Type B pancreatic cell (in vitro differentiated cells): ENCODE data around the gene ADAMTSL1. TPM values are rescaled to one million over a fixed set of nuclear protein-coding genes. Genes with fewer than 3 reads are reported as not detected.

ENCODE experiments used
- DNase-seq: peaks from one replicate; pipeline ENCODE4 v3.0.0; 2021; ENCODE audit warnings: mixed read lengths; ENCODE audit not compliant: unreplicated experiment; ENCODE audit errors: extremely low spot score
- H3K27ac Mint-ChIP-seq: 2 replicates; pipeline ENCODE4 v1.8.0; 2021; ENCODE audit warnings: mild to moderate bottlenecking, mixed read lengths
- H3K27me3 Mint-ChIP-seq: 2 replicates; pipeline ENCODE4 v1.8.0; 2021; ENCODE audit warnings: mixed read lengths
- H3K36me3 Mint-ChIP-seq: 2 replicates; pipeline ENCODE4 v1.8.0; 2021; ENCODE audit warnings: mixed read lengths
- H3K4me1 Mint-ChIP-seq: one replicate; pipeline ENCODE4 v1.8.0; 2021; ENCODE audit warnings: mixed read lengths; ENCODE audit not compliant: unreplicated experiment
- H3K4me3 Mint-ChIP-seq: 2 replicates; pipeline ENCODE4 v1.8.0; 2021; ENCODE audit warnings: mild to moderate bottlenecking, mixed read lengths
- H3K9me3 Mint-ChIP-seq: 2 replicates; pipeline ENCODE4 v1.8.0; 2021; ENCODE audit warnings: mixed read lengths
- CTCF ChIP-seq: fragments of 200-600 bp; sonication (generic); conservative IDR thresholded peaks from 2 replicates; pipeline ENCODE4 v1.5.0; 2021; ENCODE audit warnings: antibody characterized with exemption, mild to moderate bottlenecking
- total RNA-seq: library from RNA; stranded (reverse); gene quantifications from 2 replicates; pipeline ENCODE4 v1.2.1, GENCODE V29; 2021; ENCODE audit warnings: low replicate concordance

The ADAMTSL1 gene
- total RNA-seq, 1 donor from 2014 or later = 28.6 TPM

DNA sequence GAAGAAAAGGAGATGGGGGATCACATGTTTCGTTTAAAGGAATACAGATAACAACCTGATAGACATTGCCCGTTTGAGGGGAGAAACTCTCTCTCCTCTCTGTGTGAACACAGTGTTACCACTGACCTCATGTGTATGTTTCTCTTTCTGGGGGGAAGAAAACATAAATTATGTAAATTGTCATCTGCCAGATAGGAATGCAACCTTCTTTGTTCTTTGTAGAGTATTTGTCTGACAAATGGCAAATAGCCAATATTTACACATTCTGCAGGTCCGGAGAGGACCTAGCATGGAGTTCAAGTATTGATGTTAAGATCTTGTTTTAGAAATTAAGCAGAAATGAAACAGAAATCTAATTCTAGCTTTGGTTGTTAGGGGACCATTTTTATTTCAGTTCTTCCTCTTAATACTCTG, 282.8 kb downstream of the ADAMTSL1 start:
- H3K4me3 Mint-ChIP-seq = no peak overlapping the region
- peaks cover 6% of the 10 kb centered on the region for H3K36me3 Mint-ChIP-seq
- H3K4me1 Mint-ChIP-seq = peaks cover 25% of the 10 kb centered on the region
- no peaks in the 10 kb centered on the region for H3K9me3 Mint-ChIP-seq
- H3K27me3 Mint-ChIP-seq = no peaks in the 10 kb centered on the region
- TF ChIP-seq CTCF = no peak
- H3K27ac Mint-ChIP-seq = no peak overlapping the region
- DNase-seq = no peak

DNA sequence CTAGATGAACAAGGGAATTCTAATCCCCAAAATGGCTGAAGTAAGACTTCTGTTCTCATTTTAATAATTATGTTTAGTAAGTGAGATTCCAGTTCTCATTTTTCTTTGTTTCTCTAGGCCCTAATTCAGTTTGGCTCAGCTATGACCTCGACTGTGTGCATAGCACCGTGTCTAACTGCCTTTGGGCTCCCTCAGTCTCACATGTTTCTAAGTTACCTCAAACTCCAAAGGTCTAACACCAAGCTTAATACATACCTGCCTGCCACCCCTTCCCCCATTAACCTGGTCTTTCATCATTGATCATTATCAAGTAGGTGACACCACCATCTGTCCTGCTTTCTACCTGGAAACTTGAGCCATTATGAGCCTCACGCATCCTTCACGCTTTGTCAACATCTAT, 285.9 kb downstream of the ADAMTSL1 start:
- no peaks in the 10 kb centered on the region for H3K27me3 Mint-ChIP-seq
- DNase-seq = no peak
- H3K4me3 Mint-ChIP-seq = no peak overlapping the region
- no peak for TF ChIP-seq CTCF
- peaks cover 6% of the 10 kb centered on the region for H3K36me3 Mint-ChIP-seq
- no peaks in the 10 kb centered on the region for H3K9me3 Mint-ChIP-seq
- H3K27ac Mint-ChIP-seq = no peak overlapping the region
- peaks cover 28% of the 10 kb centered on the region for H3K4me1 Mint-ChIP-seq

- DNase-seq = no peak
- Mint-ChIP-seq H3K4me3 (no peak overlapping the region), H3K27ac (no peak overlapping the region), H3K4me1 (peaks cover 22% of the 10 kb centered on the region), H3K36me3 (no peaks in the 10 kb centered on the region), H3K27me3 (no peaks in the 10 kb centered on the region), H3K9me3 (peaks cover 8% of the 10 kb centered on the region)
- no peak for TF ChIP-seq CTCF
Measured at GRCh38 chr9:18761742-18762300, 287.9 kb downstream of the ADAMTSL1 start.

DNA sequence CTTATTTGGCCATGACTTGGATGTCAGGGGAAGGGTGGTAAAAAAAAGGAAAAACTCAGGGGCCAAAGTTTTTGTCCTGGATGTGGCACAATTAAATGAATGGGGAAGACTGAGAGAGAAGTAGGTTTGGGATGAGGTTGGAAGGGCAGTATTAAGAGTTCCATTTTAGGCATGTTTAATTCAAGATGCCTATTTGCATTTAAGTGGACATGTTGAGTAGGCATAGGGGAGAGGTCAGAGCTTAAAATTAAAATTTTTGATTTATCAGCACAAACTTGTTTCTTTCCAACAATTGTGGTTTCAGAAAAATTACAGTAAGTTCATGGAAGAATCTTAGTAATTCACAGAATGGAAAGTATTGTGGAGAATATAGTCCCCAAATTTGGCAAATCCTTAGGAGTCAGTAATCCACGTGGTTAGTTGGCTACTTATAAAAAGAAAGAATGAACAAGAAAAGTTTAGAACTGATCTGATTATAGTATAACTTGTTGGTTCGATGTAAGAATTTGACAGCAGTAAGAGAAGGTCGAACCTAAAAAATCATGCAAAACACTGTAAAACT, 293.1 kb downstream of the ADAMTSL1 start:
- Mint-ChIP-seq H3K4me3 (no peak overlapping the region), H3K4me1 (peaks cover 12% of the 10 kb centered on the region), H3K36me3 (peaks cover 4% of the 10 kb centered on the region), H3K27me3 (no peaks in the 10 kb centered on the region), H3K27ac (no peak overlapping the region), H3K9me3 (peaks cover 8% of the 10 kb centered on the region)
- no peak for TF ChIP-seq CTCF
- DNase-seq = no peak

- H3K4me1 Mint-ChIP-seq = peaks cover 11% of the 10 kb centered on the region
- no peak for DNase-seq
- H3K36me3 Mint-ChIP-seq = peaks cover 4% of the 10 kb centered on the region
- H3K27ac Mint-ChIP-seq = no peak overlapping the region
- no peak overlapping the region for H3K4me3 Mint-ChIP-seq
- peaks cover 12% of the 10 kb centered on the region for H3K9me3 Mint-ChIP-seq
- no peaks in the 10 kb centered on the region for H3K27me3 Mint-ChIP-seq
- TF ChIP-seq CTCF = no peak
Measured at GRCh38 chr9:18768951-18769622, 295.1 kb downstream of the ADAMTSL1 start.
